Esophagus muscularis mucosa (tissue), 4 donors: ENCODE results near the gene ATP5PO. TPM values are rescaled to one million over a fixed set of nuclear protein-coding genes. Genes with fewer than 3 reads are reported as not detected.

Experiments used
- DNase-seq: peaks from one replicate; pipeline ENCODE4 v3.0.0-alpha.2; 2017; ENCODE audit errors: extremely low spot score
- H3K27ac ChIP-seq, 4 donors: fragments of 200-600 bp; sonication (generic); replicated peaks in 1 of 4; 1 replicate in 3 of 4; 2 replicates in 1 of 4; pipeline ENCODE4 v1.5.1; 2016 to 2019; ENCODE audit warnings: mild to moderate bottlenecking in 1 of 4
- H3K27me3 ChIP-seq, 4 donors: fragments of 200-600 bp; sonication (generic); one replicate each; pipeline versions ENCODE4 v1.5.1 to v1.6.0; 2016 to 2019
- H3K36me3 ChIP-seq, 4 donors: fragments of 200-600 bp; sonication (generic); one replicate each; pipeline ENCODE4 v1.5.1; 2016 to 2019
- H3K4me1 ChIP-seq, 4 donors: fragments of 200-600 bp; sonication (generic); one replicate each; pipeline ENCODE4 v1.5.1; 2016 to 2019
- H3K4me3 ChIP-seq, 4 donors: fragments of 200-600 bp; sonication (generic); 1 replicate in 2 of 4; 2 replicates in 2 of 4; pipeline ENCODE4 v1.5.1; 2016 to 2019; ENCODE audit warnings: mild to moderate bottlenecking in 4 of 4, moderate library complexity in 1 of 4
- H3K9me3 ChIP-seq, 4 donors: fragments of 200-600 bp; sonication (generic); 1 replicate in 3 of 4; 2 replicates in 1 of 4; pipeline ENCODE4 v1.5.1; 2016 to 2019
- CTCF ChIP-seq, 3 experiments: fragments of 200-600 bp in 2 of 3; fragments of 450-650 bp in 1 of 3; sonication (generic) in 2 of 3; IDR thresholded peaks; one replicate each; pipeline ENCODE4 v1.5.1; 2017 to 2019; ENCODE audit warnings: antibody characterized with exemption in 3 of 3, mild to moderate bottlenecking in 2 of 3, moderate library complexity in 1 of 3
- EP300 ChIP-seq: sonication (generic); formaldehyde crosslinking; IDR thresholded peaks from one replicate; pipeline ENCODE4 v1.6.1; 2017; ENCODE audit warnings: antibody characterized with exemption
- POLR2A ChIP-seq: fragments of 450-650 bp; IDR thresholded peaks from one replicate; pipeline ENCODE4 v1.6.1; 2017; ENCODE audit warnings: antibody characterized with exemption, moderate library complexity, mild to moderate bottlenecking, low read depth
- POLR2AphosphoS5 ChIP-seq, 2 donors: sonication (generic); formaldehyde crosslinking; IDR thresholded peaks; one replicate each; pipeline ENCODE4 v1.6.1; 2017; ENCODE audit warnings: antibody characterized with exemption in 2 of 2
- WGBS: methylation state at CpG from one replicate; pipeline ENCODE4 v1.1.5; 2018; 5-methylcytosine and 5-hydroxymethylcytosine counted together
- intact Hi-C: fragments of 100-400 bp; cut with DNase I; formaldehyde crosslinking; loops from one replicate; pipeline ENCODE4 v1.15.1; 2023
- total RNA-seq, 4 donors: library from RNA; depleted of rRNA; stranded (reverse); fragments of >200 nt; gene quantifications; one replicate each; pipeline versions ENCODE4 v1.1.0 to v1.2.1, GENCODE V29; 2016

ATP5PO gene
- total RNA-seq, 4 donors from 2014 or later: 130 to 289 (median 195) TPM

DNA sequence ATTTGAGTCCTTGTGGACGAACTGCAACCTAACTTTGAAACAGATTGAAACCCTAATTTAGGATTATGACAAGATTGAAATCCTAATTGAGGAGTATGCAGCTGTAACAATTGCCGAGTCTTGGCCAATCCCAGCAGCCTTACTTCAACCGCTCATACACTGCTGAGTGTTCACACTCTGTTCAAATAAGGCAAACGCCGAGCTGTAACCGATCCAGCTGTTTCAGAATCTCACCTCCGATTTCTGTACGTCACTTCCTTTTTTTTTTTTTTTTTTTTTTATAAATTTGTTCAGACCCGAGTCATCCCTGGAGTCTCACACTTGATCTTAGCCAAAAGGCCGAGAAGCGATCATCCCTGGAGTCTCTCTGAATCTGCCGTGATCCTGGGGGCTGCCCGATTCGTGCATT, 22.3 kb upstream of the ATP5PO start:
- 88% methylated on average over 14 of the region's 14 CpGs for WGBS
- DNase-seq: no peak
- H3K9me3 ChIP-seq: no peaks in the 10 kb centered on the region
- TF ChIP-seq EP300 (no peak), CTCF (IDR thresholded peaks at IDR 0.05) (no peak), POLR2A (no peak)
- H3K36me3 ChIP-seq: no peaks in the 10 kb centered on the region
- no peak overlapping the region for H3K4me3 ChIP-seq
- no peaks in the 10 kb centered on the region for H3K27me3 ChIP-seq
- intact Hi-C loops: loop anchor here (5.0 kb wide), 1 partner anchor 134 kb away; the partner anchor contains the start of genes MRPS6 and SLC5A3
- peaks cover 6 to 37% (median 26%) of the 10 kb centered on the region in 4 donors for H3K4me1 ChIP-seq
- H3K27ac ChIP-seq: no peak overlapping the region

- peak overlapping the region in 1 of 4 donors; percentile 17 for H3K27ac ChIP-seq
- H3K4me3 ChIP-seq: no peak overlapping the region
- no peaks in the 10 kb centered on the region for H3K9me3 ChIP-seq
- intact Hi-C loops: loop anchor here (5.0 kb wide), 1 partner anchor 135 kb away; the partner anchor contains the start of genes MRPS6 and SLC5A3
- no peaks in the 10 kb centered on the region for H3K27me3 ChIP-seq
- H3K36me3 ChIP-seq: no peaks in the 10 kb centered on the region
- 93% methylated on average over 4 of the region's 4 CpGs for WGBS
- no peak for TF ChIP-seq EP300
- TF ChIP-seq POLR2AphosphoS5 (IDR thresholded peaks at IDR 0.05): no peak
- no peak for TF ChIP-seq POLR2A
- TF ChIP-seq CTCF (IDR thresholded peaks at IDR 0.05): no peak
- no peak for DNase-seq
- peaks cover 6 to 37% (median 26%) of the 10 kb centered on the region in 4 donors for H3K4me1 ChIP-seq
Measured at GRCh38 chr21:33937146-33937545, 21.5 kb upstream of the ATP5PO start.

DNA sequence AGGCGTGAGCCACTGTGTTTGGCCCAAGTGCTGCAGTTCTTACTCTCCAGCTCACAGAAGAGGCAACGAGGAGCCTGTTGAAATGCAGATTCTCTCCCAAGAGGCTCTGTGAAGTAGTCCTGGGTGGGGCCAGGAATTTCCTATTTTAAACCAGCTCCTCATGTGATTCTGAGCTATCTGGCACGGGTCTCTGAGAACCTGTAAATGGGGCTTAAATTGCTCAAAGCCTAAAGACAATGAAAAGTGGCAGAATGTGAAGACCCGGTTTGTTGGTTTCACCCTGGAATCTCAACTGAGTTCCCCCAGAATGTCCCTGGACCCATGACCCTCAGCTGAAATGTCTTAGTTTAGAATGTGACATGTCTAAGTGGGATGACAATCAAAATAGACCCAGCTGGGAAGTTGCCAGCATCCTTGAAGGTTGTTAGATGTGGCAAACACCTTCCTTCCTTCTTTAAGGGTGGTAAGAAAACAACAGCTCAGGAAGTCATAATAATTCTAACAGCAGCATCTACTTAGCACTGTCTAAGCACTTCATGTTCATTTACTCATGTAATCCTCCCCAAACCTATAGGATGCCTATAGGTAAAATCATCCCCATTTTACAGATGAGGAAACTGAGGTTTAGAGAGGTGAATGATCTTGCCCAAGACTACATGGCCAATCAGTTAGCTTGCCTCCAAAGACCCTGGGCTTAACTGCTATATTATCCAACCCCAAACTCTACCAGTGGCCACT, 20.9 kb upstream of the ATP5PO start:
- Histone ChIP-seq H3K4me1 (peaks cover 6 to 34% (median 29%) of the 10 kb centered on the region in 4 donors), H3K27ac (no peak overlapping the region)
- DNase-seq: no peak

DNA sequence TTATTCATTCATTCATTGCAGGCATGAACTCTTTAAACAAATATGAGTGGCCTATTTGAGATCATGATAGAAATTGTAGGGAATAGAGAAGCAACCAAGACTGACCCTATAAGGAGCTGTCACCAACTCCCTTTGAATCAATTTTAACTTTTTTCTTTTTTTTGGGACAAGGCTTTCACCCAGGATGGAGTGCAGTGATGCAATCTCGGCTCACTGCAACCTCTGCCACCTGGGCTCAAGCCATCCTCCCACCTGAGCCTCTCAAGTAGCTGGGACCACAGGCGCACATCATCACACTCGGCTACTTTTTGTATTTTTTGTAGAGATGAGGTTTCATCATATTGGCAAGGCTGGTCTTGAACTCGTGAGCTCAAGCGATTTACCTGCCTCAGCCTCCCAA, 17.1 kb upstream of the ATP5PO start:
- 99% methylated on average over 5 of the region's 5 CpGs for WGBS
- Histone ChIP-seq H3K9me3 (no peaks in the 10 kb centered on the region), H3K4me1 (peaks cover 6 to 19% (median 17%) of the 10 kb centered on the region in 4 donors), H3K27ac (peak overlapping the region in 2 of 4 donors; percentile 45 to 66), H3K27me3 (no peaks in the 10 kb centered on the region), H3K36me3 (no peaks in the 10 kb centered on the region), H3K4me3 (peak overlapping the region in 2 of 4 donors; percentile 53 to 62)
- TF ChIP-seq POLR2AphosphoS5 (IDR thresholded peaks at IDR 0.05) (no peak), EP300 (no peak), POLR2A (no peak), CTCF (IDR thresholded peaks at IDR 0.05) (no peak)
- no peak for DNase-seq
- intact Hi-C loops: no loop called here

More for the DNA sequence above, 20.9 kb upstream of the ATP5PO start:
- H3K4me3 ChIP-seq: no peak overlapping the region
- H3K27me3 ChIP-seq: no peaks in the 10 kb centered on the region
- intact Hi-C loops: loop anchor here (5.0 kb wide), 1 partner anchor 136 kb away; the partner anchor contains the start of genes MRPS6 and SLC5A3
- 55% methylated on average over 4 of the region's 4 CpGs for WGBS
- no peaks in the 10 kb centered on the region for H3K36me3 ChIP-seq
- no peak for TF ChIP-seq POLR2A
- no peak for TF ChIP-seq EP300
- TF ChIP-seq POLR2AphosphoS5 (IDR thresholded peaks at IDR 0.05): no peak
- no peak for TF ChIP-seq CTCF (IDR thresholded peaks at IDR 0.05)
- H3K9me3 ChIP-seq: no peaks in the 10 kb centered on the region
